Measurements from ENCODE around the gene FGFR3. TPM values are rescaled to one million over a fixed set of nuclear protein-coding genes. Genes with fewer than 3 reads are reported as not detected.

The FGFR3 gene
- total and polyA plus RNA-seq, 2 of the 8 experiments (the other 6 are each of a cell fraction or from before 2014, with no cell fraction given) = 9.0 to 19.5 TPM

DNA sequence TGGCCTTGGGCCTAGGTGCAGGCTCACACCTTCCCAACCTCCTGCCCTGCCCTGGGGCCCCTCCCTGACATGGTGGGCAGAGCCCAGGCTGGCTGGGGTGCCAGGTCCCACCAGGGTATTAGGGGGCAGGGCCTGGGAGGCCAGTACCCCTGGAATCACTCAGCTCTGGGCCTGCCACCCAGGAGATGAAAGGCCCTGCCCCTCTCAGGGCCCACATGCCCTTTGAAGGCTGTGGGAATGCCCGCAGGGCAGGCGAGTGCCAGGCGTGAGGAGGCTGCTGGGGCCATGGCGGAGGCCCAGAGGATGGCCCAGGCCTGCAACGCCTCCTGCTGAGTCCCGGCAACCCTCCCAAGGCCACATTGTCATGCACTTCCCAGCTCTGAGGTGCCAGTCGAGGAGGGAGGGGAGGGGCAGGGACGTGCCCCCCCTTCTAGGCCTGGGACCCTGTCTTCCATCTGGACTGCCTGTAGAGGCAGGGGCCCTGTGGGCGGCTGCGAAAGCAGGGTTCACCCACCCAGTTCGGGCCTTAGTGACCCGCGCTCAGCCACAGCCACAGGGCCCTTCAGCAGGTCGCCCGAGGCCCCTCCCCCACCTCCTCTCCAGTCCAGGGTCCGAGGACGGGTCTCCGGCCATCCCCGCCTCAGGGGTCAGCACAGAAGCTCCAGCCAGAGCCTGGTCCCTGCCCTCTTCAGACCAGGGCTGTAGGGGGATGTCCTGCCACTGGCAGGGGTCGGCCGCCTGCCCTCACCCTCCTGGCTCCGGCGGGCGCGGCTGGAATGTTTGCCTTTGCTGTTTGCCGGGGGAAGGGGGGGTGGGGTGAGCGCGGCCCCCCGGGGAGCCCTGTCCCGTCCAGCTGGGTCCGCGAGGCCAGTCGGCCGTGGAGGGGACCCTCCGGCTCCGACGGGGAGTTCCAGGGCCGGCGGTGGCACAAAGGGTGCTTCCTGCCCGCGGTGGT, 26.7 kb upstream of the FGFR3 start (continued):
- TF ChIP-seq, protein P1, sequence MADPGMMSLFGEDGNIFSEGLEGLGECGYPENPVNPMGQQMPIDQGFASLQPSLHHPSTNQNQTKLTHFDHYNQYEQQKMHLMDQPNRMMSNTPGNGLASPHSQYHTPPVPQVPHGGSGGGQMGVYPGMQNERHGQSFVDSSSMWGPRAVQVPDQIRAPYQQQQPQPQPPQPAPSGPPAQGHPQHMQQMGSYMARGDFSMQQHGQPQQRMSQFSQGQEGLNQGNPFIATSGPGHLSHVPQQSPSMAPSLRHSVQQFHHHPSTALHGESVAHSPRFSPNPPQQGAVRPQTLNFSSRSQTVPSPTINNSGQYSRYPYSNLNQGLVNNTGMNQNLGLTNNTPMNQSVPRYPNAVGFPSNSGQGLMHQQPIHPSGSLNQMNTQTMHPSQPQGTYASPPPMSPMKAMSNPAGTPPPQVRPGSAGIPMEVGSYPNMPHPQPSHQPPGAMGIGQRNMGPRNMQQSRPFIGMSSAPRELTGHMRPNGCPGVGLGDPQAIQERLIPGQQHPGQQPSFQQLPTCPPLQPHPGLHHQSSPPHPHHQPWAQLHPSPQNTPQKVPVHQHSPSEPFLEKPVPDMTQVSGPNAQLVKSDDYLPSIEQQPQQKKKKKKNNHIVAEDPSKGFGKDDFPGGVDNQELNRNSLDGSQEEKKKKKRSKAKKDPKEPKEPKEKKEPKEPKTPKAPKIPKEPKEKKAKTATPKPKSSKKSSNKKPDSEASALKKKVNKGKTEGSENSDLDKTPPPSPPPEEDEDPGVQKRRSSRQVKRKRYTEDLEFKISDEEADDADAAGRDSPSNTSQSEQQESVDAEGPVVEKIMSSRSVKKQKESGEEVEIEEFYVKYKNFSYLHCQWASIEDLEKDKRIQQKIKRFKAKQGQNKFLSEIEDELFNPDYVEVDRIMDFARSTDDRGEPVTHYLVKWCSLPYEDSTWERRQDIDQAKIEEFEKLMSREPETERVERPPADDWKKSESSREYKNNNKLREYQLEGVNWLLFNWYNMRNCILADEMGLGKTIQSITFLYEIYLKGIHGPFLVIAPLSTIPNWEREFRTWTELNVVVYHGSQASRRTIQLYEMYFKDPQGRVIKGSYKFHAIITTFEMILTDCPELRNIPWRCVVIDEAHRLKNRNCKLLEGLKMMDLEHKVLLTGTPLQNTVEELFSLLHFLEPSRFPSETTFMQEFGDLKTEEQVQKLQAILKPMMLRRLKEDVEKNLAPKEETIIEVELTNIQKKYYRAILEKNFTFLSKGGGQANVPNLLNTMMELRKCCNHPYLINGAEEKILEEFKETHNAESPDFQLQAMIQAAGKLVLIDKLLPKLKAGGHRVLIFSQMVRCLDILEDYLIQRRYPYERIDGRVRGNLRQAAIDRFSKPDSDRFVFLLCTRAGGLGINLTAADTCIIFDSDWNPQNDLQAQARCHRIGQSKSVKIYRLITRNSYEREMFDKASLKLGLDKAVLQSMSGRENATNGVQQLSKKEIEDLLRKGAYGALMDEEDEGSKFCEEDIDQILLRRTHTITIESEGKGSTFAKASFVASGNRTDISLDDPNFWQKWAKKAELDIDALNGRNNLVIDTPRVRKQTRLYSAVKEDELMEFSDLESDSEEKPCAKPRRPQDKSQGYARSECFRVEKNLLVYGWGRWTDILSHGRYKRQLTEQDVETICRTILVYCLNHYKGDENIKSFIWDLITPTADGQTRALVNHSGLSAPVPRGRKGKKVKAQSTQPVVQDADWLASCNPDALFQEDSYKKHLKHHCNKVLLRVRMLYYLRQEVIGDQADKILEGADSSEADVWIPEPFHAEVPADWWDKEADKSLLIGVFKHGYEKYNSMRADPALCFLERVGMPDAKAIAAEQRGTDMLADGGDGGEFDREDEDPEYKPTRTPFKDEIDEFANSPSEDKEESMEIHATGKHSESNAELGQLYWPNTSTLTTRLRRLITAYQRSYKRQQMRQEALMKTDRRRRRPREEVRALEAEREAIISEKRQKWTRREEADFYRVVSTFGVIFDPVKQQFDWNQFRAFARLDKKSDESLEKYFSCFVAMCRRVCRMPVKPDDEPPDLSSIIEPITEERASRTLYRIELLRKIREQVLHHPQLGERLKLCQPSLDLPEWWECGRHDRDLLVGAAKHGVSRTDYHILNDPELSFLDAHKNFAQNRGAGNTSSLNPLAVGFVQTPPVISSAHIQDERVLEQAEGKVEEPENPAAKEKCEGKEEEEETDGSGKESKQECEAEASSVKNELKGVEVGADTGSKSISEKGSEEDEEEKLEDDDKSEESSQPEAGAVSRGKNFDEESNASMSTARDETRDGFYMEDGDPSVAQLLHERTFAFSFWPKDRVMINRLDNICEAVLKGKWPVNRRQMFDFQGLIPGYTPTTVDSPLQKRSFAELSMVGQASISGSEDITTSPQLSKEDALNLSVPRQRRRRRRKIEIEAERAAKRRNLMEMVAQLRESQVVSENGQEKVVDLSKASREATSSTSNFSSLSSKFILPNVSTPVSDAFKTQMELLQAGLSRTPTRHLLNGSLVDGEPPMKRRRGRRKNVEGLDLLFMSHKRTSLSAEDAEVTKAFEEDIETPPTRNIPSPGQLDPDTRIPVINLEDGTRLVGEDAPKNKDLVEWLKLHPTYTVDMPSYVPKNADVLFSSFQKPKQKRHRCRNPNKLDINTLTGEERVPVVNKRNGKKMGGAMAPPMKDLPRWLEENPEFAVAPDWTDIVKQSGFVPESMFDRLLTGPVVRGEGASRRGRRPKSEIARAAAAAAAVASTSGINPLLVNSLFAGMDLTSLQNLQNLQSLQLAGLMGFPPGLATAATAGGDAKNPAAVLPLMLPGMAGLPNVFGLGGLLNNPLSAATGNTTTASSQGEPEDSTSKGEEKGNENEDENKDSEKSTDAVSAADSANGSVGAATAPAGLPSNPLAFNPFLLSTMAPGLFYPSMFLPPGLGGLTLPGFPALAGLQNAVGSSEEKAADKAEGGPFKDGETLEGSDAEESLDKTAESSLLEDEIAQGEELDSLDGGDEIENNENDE (IDR thresholded peaks at IDR 0.05; ENCODE audit: insufficient replicate concordance, low read length) = no peak
- peak; percentile 5; the same call in 1 of the 2 replicates for TF ChIP-seq GABPA (IDR thresholded peaks at IDR 0.05; ENCODE audit: borderline replicate concordance, insufficient read depth, low read length)
- TF ChIP-seq HDAC2 (IDR thresholded peaks at IDR 0.05; ENCODE audit: borderline replicate concordance in 1 of 2, low read depth in 2 of 2, low read length in 2 of 2) = 0 out of 4 replicates have a peak, but pooled peaks of 1 of the 2 experiments have one; percentile 52
- peak; percentile 73 for TF ChIP-seq TEAD4 (IDR thresholded peaks at IDR 0.05; ENCODE audit: low read depth, low read length)
- no peak for TF ChIP-seq YY1 (IDR thresholded peaks at IDR 0.05; ENCODE audit: low read depth, low read length)
- no peak for TF ChIP-seq SP4 (IDR thresholded peaks at IDR 0.05; ENCODE audit: low read length)
- no peak for TF ChIP-seq CBX8 (IDR thresholded peaks at IDR 0.05; ENCODE audit: borderline replicate concordance, low read depth, low read length)
- peak in 1 of 2 experiments; percentile 2; a peak in 1 of 3 replicates for TF ChIP-seq EP300 (IDR thresholded peaks at IDR 0.05; ENCODE audit: borderline replicate concordance in 1 of 2, low read depth in 2 of 2, low read length in 2 of 2)

All from H1 (cell line).